HepG2 (cell line): ENCODE data around the gene EBF4.

ENCODE experiments used
- CHD2 ChIP-seq: IDR thresholded peaks from 2 replicates; pipeline ENCODE4 v1.6.1; 2011; ENCODE audit warnings: low read depth, low read length, improper control_type of control experiment
- HNRNPH1 ChIP-seq: fragments of 200-400 bp; formaldehyde crosslinking; optimal IDR thresholded peaks from 2 replicates; pipeline ENCODE3; 2017; ENCODE audit warnings: mild to moderate bottlenecking, low read depth, low read length
- KDM1A ChIP-seq: IDR thresholded peaks from 2 replicates; pipeline ENCODE4 v1.6.1; 2016; ENCODE audit warnings: missing compliant biosample characterization
- KLF15 ChIP-seq: sonication (generic); formaldehyde crosslinking; IDR thresholded peaks from 2 replicates; pipeline ENCODE4 v1.8.1; 2023; ENCODE audit warnings: borderline replicate concordance, mild to moderate bottlenecking, inconsistent platforms, missing genetic modification reagents, mixed read lengths
- MAZ ChIP-seq, 2 experiments: sonication (generic) in 1 of 2; formaldehyde crosslinking in 1 of 2; IDR thresholded peaks; 2 replicates each; pipeline versions ENCODE4 v1.5.0 to v1.6.1; 2012 to 2020; ENCODE audit warnings: low read depth in 2 of 2, mild to moderate bottlenecking in 2 of 2, borderline replicate concordance in 1 of 2, improper control_type of control experiment in 1 of 2, low read length in 1 of 2, missing genetic modification reagents in 1 of 2, moderate library complexity in 1 of 2
- NFIC ChIP-seq: IDR thresholded peaks from 2 replicates; pipeline ENCODE4 v1.6.1; 2012; ENCODE audit warnings: mild to moderate bottlenecking, low read length, inconsistent platforms
- TEAD2 ChIP-seq: sonication (generic); formaldehyde crosslinking; IDR thresholded peaks from 2 replicates; pipeline ENCODE4 v1.9.0; 2021; ENCODE audit warnings: missing genetic modification reagents
- ZSCAN31 ChIP-seq: sonication (generic); formaldehyde crosslinking; IDR thresholded peaks from 2 replicates; pipeline ENCODE4 v1.5.0; 2020; ENCODE audit warnings: low read depth, mild to moderate bottlenecking, missing genetic modification reagents

GRCh38 chr20:2697768-2698167, 5.2 kb downstream of the EBF4 start:
- TF ChIP-seq TEAD2 (CRISPR knock-in tag), result no peak
- TF ChIP-seq KLF15 (CRISPR knock-in tag), result no peak
- TF ChIP-seq ZSCAN31, result no peak
- no peak for TF ChIP-seq MAZ (IDR thresholded peaks at IDR 0.05; ENCODE audit: borderline replicate concordance, low read depth, low read length)
- no peak for TF ChIP-seq MAZ (CRISPR knock-in tag; IDR thresholded peaks at IDR 0.05; ENCODE audit: low read depth)
- no peak for TF ChIP-seq NFIC
- no peak for TF ChIP-seq KDM1A (CRISPR knock-in tag)
- TF ChIP-seq HNRNPH1, result no peak
- TF ChIP-seq CHD2, result no peak
